Measurements from ENCODE around the gene RAX. TPM values are rescaled to one million over a fixed set of nuclear protein-coding genes. Genes with fewer than 3 reads are reported as not detected.
"Not testable (repeated sequence)": the region's sequence is repeated elsewhere in the genome, so short reads cannot be mapped to it uniquely, and the experiment has no call there.

The RAX gene
- total RNA-seq, 1 donor from 2014 or later: not detected

DNA sequence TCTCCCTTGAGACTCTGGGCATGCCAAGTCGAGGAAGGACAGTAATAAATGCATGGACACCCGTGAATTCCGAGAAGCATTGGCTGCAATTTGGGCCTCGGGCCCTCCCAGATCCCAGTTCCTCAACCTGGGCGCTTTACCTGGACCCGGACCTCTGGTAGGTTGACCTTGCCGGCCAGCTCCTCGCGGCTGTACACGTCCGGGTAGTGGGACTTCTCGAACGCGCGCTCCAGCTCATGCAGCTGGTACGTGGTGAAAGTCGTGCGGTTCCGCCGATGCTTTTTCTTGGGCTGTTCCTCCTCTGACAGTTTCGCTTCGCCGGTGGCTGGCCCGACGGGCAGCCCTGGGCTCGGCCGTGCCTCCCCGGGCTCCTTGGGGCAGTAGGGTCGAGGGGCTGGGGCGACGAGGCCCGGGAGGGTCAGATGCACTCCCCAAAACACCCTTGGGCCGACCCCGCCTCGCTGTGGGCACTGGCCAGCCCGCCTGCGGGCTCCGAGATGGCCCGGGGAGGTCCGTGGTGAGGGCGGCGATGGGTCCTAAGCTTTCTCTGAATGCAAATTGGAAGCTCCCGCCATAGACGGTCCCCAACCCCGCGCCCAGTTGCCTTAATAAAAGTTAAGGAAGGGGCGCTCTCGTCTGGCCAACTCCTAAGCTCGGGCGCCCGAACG, 899 bp downstream of the RAX start:
- DNase-seq: no peak

DNA sequence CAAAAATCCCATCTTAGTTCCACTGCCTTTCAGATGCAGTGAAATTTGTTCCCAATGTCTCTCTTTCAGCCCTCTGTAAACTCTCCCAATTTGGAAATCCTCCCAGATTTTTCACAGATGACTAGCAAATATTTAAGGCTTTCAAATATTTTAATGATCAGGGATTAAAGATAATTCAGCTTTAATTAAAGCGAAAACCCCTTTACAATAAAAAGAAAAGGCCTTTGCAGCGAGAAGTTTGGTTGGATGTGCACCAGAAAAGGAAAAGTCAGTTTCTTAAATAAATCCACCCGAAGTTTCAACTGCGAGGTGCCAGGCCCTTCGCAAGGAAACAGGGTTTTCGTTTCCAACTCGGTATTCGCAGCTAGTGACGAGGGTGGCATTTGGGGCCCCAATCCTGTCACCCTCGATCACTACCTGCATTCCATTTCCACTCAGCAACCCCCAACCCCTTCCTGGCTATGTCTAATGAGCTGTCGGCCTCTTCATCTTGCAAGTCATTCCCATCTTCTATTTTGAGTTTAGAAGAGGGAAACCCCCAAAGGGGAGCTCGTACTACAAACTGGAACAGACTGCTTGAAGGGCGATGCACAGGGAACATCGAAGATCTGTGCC, 1.5 kb downstream of the RAX start:
- no peak for DNase-seq

DNA sequence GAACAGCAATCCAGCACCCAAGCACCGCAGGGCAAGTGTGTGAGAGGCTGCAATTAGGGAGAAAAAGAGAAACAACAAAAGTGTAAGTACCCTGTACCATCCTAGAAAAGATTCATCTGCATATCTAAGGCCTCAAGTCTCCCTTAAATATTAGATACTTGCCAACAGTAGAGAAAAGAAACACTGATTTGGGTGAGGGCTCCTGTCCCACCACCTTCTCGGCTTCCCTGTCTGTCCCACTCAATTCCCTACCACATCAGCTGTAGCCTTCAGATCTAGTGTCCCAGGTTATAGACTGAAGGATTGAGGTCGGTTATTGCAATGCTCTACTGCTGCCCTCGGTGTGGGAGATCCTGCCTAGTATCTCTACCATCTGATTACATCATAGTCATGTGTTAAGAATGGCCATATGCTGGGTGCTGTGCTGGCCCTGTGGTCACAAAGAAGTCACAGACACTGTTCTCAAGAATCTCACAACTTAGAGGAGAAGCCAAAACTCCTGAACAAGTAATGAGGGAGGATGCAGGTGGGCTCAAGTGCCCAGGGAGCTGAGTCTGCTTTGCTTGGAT, 2.5 kb downstream of the RAX start:
- no peak for DNase-seq

DNA sequence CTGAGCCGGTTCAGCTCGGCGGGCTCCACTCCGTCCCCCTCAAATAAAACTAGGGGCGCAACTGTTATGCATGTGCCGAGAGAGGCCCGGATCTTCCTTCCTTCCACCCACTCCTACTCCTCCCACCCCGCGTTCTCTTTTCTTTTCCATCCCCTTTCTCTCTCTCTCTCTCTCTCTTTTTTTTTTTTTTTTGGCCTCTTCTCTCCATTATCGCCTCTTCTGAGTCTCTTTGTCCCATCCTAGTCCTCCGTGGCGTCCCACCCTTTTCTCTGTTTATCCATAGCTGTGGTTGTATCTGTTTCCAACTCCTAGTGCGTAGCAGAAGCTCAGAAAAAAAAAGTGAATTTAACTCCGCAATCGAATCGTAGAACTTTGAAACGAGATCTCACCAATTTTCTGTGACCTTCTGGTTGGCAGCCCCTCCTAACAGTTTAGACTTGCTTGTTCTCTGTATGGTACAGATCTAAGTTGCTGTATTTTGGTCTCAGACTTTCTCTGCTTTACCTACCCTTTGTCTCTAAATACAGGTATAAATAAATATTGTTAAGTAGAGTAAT, 3.6 kb downstream of the RAX start:
- no peak for DNase-seq

DNA sequence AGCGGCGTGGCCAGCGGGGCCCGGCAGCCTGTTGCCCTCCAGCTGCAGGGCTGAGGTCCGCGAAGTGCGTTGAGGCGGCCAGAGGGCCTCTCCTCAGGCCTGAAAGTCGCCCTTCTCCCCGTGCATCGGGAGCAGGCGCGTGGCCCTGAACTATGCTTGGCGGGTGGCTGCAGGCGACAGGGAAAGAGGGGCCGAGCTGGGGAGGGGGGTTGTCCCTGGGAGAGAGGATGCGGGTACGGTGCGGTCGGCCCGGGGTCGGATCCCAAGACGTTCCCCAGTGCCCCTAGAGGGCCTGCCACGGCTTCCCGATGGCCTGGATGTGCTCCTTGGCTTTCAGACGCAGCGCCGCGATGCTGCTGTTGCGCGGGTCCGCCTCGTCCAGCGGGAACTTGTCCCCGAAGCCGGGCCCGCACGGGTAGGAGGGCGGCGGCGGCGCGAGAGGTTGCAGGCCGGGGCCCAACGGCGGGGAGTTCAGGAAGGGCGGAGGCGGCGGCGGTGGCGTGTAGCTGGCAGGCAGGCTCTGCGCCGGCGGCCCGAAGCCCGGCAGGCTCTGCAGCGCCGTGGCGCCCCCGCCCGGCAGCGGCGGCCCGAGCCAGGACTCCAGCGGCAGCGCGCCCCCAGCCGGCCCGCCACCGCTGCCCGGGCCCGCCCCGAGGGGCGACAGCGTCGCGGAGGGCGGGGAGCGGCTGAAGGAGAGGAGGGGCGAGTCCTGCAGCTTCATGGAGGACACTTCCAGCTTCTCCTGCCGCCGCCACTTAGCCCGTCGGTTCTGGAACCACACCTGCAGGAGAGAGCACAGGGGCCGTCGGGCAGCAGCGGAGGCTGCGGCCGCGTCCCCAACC, 4.3 kb downstream of the RAX start:
- DNase-seq: peak; percentile 44

DNA sequence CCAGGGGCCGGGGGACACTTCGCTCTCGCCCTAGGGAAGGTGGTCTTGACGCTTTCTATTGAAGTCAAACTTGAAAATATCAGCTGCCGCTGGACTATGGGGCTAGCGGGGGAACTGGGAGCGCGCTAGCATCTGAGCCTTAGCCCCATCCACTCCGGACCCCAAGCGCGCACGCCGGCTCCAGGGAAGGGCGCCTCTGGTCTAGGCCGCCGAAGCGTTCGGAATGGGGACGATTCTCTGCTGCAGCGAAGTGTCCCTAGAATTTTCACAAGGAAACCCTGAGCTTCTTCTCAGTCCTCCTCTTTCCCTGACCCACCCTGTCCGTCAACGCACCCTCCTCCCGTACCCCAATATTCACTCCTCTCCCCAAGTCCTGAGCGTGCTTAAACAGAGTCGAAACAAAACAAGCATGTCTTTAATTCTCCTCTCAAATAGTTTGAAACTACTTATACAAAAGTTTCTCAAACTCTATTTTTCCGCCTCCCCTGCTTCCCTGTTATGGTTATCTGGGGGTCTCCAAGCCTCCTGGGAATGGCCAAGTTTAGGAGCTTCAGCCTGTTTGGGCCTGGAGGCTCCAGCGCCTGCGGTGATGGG, 5.0 kb downstream of the RAX start:
- no peak for DNase-seq

DNA sequence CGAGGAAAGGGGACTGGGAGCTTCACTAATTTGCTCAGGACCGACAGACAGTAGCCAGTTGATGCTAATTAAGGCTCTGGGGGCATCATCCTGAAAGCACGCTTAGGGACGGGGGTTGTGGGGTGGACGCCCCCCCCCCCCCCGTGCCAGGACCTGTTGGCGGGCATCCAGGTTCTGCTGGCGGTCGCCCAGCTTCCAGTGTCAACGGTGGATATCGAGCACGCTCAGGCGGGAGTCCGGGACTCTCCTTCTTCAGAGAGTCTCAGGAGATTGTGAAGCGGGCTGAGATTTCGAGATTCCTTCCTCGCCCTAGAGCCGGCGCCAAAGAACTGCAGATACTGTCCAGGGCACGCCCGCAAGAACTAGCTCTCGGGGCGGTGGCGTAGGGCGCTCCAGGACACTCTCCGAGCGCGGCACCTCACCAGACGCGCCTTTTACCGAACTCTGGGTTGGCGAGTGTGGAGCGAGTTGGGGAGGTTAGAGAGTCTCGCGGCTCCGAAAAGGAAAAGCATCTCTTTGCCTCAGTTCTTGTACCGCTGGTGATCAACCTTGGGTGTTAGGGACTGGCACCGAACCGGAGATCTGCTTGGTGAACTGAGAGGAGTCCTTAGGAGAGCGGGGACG, 5.6 kb downstream of the RAX start:
- DNase-seq: no peak

DNA sequence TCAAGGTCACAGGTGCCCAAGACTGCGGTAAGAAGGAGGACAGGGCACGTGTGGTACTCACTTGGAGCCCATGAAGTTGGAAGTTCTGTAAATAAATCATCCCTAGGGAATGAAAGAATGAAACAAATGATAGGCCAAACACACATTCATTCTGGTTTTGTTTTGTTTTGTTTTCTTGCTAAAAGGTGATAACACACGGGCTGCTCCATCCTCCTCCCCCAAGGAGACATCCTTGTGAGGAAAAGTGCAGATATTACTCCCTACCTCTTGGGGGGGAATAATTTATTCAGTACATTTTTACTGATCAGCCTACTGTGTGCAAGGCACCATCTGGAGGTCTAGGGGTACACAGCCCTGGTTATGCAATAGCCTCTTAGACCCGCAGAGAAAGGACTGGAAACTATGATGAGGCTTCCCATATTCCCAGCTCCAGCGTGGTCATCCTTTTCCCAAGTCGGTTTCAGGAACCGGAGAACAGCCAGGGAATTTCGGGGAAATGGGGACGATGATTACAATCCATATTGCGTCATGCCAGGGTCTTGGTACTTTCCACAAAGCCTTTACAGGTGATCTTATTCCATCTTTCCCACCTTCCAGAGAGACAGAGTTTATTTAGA, 6.3 kb downstream of the RAX start:
- no peak for DNase-seq

DNA sequence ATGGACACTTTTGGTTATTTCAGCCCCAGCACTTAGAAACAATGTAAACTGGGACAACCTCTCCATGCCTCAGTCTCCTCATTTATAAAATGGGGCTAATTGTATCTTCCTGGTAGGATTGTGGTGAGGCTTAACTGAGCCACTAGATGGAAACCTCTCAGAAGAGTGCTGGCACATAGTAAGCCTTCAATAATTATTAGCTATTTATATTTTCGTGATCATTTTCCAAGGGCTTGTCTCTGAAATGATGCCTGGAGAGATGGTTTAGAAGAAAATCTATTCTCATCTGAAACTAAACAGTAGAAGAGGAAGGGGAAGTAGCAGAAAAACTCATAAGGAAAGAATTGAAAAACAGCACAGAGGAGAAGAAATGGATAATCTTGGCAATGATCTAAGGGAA, 6.8 kb downstream of the RAX start:
- DNase-seq: no peak

DNA sequence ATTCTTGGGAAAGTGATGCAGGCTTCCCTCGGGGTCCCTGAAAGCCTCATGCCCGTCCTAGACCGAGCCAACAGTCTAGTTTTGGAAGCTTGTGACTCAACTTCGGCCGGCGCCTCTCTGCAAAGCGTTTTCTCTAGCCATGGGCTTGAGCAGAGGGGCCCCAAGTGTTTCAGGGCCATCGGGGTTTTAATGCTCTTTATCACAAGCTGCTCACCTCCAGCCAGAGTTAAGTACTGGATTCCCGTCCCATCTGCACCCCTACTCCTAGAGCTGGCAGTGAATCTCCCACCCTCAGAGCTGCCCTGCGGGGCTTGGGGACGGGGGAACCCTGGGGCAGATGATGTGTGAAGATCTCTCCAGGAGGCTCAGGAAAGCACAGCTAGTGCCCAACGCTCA, 7.3 kb downstream of the RAX start:
- DNase-seq: no peak

DNA sequence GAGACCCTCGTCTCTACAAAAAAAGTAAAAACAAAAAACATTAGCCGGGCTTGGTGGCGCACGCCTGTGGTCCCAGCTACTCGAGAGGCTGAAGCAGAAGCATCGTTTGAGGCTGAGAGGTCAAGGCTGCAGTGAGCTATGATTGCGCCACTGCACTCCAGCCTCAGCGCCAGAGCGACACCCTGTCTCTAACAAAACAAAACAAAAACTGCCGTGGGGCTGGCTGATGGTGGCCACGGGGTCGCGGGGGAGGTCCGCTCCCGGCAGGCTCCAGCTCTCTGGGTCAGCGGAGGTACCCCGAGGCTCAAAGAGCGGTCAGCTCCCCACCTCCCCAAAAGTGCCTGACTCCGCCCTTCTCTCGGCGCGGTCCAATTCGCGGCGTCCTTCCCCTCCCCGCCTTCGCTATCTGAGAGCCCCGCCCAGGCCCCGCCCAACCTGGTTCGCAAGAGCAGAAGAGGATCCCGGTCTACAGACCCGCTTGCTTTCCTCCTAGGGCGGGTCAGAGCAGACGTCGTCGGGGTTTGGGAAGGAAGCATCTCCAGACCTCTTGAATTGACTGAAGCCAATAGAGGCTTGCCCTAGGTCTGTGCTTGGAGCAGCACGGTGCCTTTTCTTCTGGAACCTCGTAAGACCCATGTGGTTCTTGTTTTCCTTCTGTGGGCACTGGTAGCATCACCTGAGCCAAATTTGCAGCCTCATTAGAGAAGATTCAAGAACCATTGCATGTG, 7.8 kb downstream of the RAX start:
- DNase-seq: no peak

DNA sequence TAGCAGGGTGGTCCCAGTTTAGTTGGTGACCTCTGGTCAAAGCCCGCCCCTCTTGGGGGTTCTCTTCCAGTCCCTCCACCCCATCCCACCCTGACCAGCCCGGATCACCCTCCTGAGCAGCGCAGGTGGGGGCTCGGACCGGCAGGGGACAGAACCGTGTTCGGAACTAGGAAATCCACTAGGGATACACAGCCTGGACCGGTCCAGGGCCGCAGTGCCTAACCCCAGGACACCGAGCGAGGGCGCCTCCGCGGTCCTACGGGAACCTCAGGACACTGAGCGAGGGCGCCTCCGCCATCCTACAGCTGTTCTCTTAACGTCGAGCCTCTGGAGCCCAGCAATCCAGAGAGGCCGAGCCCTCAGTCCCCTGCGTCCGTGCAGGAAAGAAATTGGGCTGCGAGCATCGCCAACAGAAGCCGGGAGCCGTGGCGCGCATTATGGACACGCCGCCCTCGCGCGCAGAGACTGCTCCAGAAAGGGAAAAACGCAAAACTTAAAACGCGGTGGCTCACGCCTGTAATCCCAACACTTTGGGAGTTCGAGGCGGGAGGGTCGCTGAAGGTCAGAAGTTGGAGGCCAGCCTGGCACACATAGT, 8.5 kb downstream of the RAX start:
- no peak for DNase-seq

DNA sequence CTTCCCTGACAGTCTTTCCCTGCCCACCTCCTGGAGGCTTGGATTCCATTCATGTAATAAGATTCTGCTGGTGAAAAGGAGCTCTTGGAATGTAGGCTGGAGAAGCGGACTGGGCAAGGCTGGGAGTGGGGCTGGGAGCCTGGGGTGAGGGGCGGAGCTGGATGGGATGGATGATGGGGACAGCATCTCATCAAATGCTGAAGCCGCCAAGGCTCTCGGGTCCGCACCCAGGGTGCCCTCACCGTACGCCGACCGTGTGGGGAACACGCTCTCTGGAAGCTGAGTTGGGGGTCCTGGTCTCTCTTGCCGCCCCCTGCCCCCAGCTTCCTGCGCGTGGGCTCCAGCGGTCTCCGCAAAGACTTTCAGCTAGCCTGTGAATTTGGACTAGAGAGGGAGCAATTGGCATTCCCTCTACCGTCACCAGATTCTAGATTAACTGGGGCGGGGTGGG, 9.1 kb downstream of the RAX start:
- no peak for DNase-seq

DNA sequence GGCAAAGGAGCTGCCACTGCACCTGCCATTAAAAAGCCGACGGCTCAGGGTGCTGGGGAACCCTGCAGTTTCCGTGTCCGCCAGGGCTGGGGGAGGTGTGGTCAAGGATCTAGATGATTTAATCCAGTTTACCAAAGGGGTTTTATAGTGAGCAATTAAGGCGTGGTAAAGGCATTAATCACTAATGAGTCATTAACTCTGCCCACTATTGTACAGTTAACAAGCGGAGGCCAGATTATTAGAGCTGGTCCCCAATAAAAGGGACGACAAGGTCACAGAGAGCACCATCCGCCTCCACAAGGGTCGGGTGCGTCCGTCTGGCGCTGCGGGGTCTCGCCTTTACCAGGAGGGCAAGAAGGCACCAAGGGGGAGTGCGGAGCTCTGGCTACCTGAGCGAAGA, 9.6 kb downstream of the RAX start:
- no peak for DNase-seq

DNA sequence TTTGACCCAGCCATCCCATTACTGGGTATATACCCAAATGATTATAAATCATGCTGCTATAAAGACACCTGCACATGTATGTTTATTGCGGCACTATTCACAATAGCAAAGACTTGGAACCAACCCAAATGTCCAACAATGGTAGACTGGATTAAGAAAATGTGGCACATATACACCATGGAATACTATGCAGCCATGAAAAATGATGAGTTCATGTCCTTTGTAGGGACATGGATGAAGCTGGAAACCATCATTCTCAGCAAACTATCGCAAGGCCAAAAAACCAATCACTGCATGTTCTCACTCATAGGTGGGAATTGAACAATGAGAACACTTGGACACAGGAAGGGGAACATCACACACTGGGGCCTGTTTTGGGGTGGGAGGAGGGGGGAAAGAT, 11.0 kb downstream of the RAX start:
- not testable (repeated sequence) for DNase-seq

DNA sequence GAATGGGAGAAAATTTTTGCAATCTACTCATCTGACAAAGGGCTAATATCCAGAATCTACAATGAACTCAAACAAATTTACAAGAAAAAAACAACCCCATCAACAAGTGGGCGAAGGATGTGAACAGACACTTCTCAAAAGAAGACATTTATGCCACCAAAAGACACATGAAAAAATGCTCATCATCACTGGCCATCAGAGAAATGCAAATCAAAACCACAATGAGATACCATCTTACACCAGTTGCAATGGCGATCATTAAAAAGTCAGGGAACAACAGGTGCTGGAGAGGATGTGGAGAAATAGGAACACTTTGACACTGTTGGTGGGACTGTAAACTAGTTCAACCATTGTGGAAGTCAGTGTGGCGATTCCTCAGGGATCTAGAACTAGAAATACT, 11.4 kb downstream of the RAX start:
- DNase-seq: not testable (repeated sequence)

DNA sequence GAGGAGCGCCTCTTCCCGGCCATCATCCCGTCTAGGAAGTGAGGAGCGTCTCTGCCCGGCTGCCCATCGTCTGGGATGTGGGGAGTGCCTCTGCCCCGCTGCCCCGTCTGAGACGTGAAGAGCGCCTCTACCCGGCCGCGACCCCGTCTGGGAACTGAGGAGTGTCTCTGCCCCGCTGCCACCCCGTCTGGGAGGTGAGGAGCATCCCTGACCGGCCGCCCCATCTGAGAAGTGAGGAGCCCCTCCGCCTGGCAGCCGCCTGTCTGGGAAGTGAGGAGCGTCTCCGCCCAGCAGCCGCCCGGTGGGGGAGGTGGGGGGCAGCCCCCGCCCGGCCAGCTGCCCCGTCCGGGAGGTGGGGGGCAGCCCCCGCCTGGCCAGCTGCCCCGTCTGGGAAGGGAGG, 17.8 kb downstream of the RAX start:
- DNase-seq: not testable (repeated sequence)

DNA sequence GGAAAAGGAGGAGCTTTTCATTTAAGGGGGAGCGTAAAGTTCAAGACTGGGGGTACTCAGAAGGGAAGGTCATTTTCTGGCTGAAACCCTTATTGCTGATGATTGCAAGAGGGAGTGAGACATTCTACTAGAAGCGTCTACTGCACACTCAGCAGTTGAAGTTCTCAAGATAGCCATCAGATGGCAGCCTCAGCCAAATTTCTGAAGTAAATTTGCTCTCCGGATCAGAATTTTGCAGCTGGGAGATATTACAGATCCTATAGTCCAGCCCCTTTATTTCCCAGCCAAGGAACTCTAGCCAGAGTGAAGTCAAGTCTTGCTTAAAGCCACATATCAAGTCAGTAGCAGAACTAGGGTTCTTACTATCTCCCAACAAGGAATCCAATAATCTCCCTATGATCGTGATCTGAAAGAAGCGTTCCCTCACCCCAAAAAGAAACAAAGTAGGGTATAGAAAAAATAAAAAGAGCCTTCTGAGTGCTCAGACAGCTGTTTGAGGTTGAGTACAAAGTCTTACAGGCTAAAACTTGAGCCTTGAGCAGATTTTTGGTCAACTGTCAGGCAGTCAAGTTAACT, 24.0 kb downstream of the RAX start:
- peak; percentile 79 for DNase-seq

DNA sequence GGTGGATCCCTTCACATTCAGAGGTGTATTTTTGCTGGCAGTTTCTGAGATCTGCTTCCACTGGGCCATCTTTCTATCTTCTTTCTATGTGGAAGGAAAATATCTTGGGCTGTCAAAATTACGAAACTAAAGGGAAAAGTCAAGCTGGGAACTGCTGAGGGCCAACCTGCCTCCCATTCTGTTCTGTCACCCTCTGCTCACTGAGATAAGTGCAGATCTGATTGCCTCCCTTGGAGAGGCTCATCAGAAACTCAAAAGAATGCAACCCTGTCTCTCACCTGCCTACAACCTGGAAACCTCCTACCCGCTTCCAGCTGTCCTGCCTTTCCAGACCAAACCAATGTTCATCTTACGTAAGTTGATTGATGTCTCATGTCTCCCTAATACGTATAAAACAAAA, 26.5 kb downstream of the RAX start:
- no peak for DNase-seq

DNA sequence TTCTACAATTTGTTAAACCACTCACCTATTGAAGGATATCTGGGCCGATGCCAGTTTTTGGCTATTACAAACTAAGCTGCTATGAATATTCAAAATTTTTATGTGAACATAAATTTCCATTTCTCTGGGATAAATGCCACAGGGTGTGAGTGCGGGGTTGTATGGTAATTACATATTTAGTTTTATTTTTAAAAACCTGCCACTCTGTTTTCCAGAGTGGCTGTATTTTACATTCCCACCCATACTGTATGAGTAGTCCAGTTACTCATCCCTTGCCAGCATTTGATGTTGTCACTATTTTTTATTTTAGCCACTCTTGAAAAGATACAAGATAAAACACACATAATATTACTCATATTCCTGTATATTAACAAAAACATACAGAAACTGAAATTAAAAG, 30.3 kb downstream of the RAX start:
- no peak for DNase-seq

All from dermis blood vessel endothelial cell (primary cell).